GM19023 (cell line): ENCODE data around the gene TPO.
"Not testable (repeated sequence)": the region's sequence is repeated elsewhere in the genome, so short reads cannot be mapped to it uniquely, and the experiment has no call there.

Source experiments
- ATAC-seq: cut with Tn5 transposase; IDR thresholded peaks from one replicate; pipeline ENCODE4 v1.9.1; 2021; ENCODE audit warnings: mild to moderate bottlenecking, moderate library complexity; ENCODE audit not compliant: unreplicated experiment

Gene TPO

GRCh38 chr2:1498176-1498575 is 84.9 kb downstream of the TPO start:
- no peak for ATAC-seq

GRCh38 chr2:1499033-1499795 is 86.0 kb downstream of the TPO start:
- no peak for ATAC-seq

GRCh38 chr2:1501038-1501851 is 88.0 kb downstream of the TPO start:
- ATAC-seq = no peak

- ATAC-seq = no peak
Measured at GRCh38 chr2:1501991-1502390, 88.7 kb downstream of the TPO start.

GRCh38 chr2:1502891-1503304 is 89.6 kb downstream of the TPO start:
- ATAC-seq = no peak

- ATAC-seq = no peak
Measured at GRCh38 chr2:1503471-1504310, 90.4 kb downstream of the TPO start.

- ATAC-seq = no peak
Measured at GRCh38 chr2:1504311-1504750, 91.1 kb downstream of the TPO start.

- ATAC-seq = no peak
Measured at GRCh38 chr2:1505031-1505441, 91.8 kb downstream of the TPO start.

GRCh38 chr2:1509271-1510065 is 96.2 kb downstream of the TPO start:
- no peak for ATAC-seq

- ATAC-seq = no peak
Measured at GRCh38 chr2:1510176-1510575, 96.9 kb downstream of the TPO start.

- ATAC-seq = no peak
Measured at GRCh38 chr2:1511455-1511854, 98.2 kb downstream of the TPO start.

- no peak for ATAC-seq
Measured at GRCh38 chr2:1512321-1513289, 99.3 kb downstream of the TPO start.

GRCh38 chr2:1514391-1515072 is 101.3 kb downstream of the TPO start:
- ATAC-seq = no peak

GRCh38 chr2:1515073-1515430 is 101.8 kb downstream of the TPO start:
- no peak for ATAC-seq

- ATAC-seq = no peak
Measured at GRCh38 chr2:1515986-1516797, 102.9 kb downstream of the TPO start.

- no peak for ATAC-seq
Measured at GRCh38 chr2:1516798-1517060, 103.5 kb downstream of the TPO start.

- not testable (repeated sequence) for ATAC-seq
Measured at GRCh38 chr2:1517291-1517690, 104.0 kb downstream of the TPO start.

- ATAC-seq = no peak
Measured at GRCh38 chr2:1517786-1518185, 104.5 kb downstream of the TPO start.
